K562 (cell line): ENCODE measurements around the gene ANKRD13A. TPM values are rescaled to one million over a fixed set of nuclear protein-coding genes. Genes with fewer than 3 reads are reported as not detected.

Experiments
- ADNP ChIP-seq: fragments of 200-800 bp; sonication (Bioruptor generic); IDR thresholded peaks from 2 replicates; pipeline ENCODE4 v1.6.1; 2016; ENCODE audit warnings: missing genetic modification characterization, missing compliant biosample characterization
- BRCA1 ChIP-seq, 2 experiments: fragments of 450-650 bp in 1 of 2; sonication (generic) in 1 of 2; formaldehyde crosslinking in 1 of 2; IDR thresholded peaks; 2 replicates each; pipeline versions ENCODE4 v1.5.0 to v1.6.1; 2017 to 2020; ENCODE audit warnings: mild to moderate bottlenecking in 1 of 2, missing genetic modification reagents in 1 of 2
- BRD4 ChIP-seq: fragments of 200-600 bp; sonication (generic); IDR thresholded peaks from 2 replicates; pipeline ENCODE4 v1.6.1; 2017; ENCODE audit warnings: inconsistent platforms
- CBFA2T3 ChIP-seq: fragments of 450-650 bp; IDR thresholded peaks from 2 replicates; pipeline ENCODE4 v1.6.1; 2017
- ELF4 ChIP-seq: fragments of 450-650 bp; formaldehyde crosslinking; IDR thresholded peaks from 2 replicates; pipeline ENCODE4 v1.4.0; 2022; ENCODE audit warnings: missing genetic modification characterization
- GABPA ChIP-seq: fragments of 200-800 bp; sonication (Bioruptor generic); conservative IDR thresholded peaks from 2 replicates; pipeline ENCODE4 v1.6.1; 2016; ENCODE audit warnings: low read depth, missing genetic modification characterization, missing compliant biosample characterization
- GABPB2 ChIP-seq: fragments of 250-450 bp; sonication (Bioruptor Pico); conservative IDR thresholded peaks from 2 replicates; pipeline ENCODE4 v1.5.1; 2021; ENCODE audit warnings: mild to moderate bottlenecking
- KAT2B ChIP-seq: IDR thresholded peaks from one replicate; pipeline ENCODE4 v1.6.1; 2012; ENCODE audit warnings: low read depth, mild to moderate bottlenecking, control low read depth, inconsistent platforms, low read length, moderate library complexity
- MEF2A ChIP-seq: IDR thresholded peaks from 2 replicates; pipeline ENCODE4 v1.6.1; 2011; ENCODE audit warnings: low read depth, mild to moderate bottlenecking, low read length, moderate library complexity; ENCODE audit not compliant: control insufficient read depth
- MTA1 ChIP-seq: fragments of 450-650 bp; IDR thresholded peaks from 2 replicates; pipeline ENCODE4 v1.6.1; 2017; ENCODE audit warnings: borderline replicate concordance
- MYC ChIP-seq, 2 experiments: fragments of 250-450 bp in 1 of 2; sonication (Bioruptor Pico) in 1 of 2; IDR thresholded peaks; 2 replicates each; pipeline versions ENCODE4 v1.5.1 to v1.6.1; 2012 to 2021; ENCODE audit warnings: low read depth in 2 of 2, borderline replicate concordance in 1 of 2, improper control_type of control experiment in 1 of 2, low read length in 1 of 2, mild to moderate bottlenecking in 1 of 2, moderate library complexity in 1 of 2
- NCOA2 ChIP-seq, 2 experiments: fragments of 450-650 bp; IDR thresholded peaks; 2 replicates each; pipeline ENCODE4 v1.6.1; 2018; ENCODE audit warnings: mild to moderate bottlenecking in 2 of 2, moderate library complexity in 1 of 2; ENCODE audit not compliant: partially characterized antibody in 2 of 2
- NFRKB ChIP-seq: fragments of 450-650 bp; IDR thresholded peaks from 2 replicates; pipeline ENCODE4 v1.6.1; 2016; ENCODE audit warnings: low read depth
- RAD51 ChIP-seq: fragments of 450-650 bp; IDR thresholded peaks from 2 replicates; pipeline ENCODE4 v1.7.1; 2016; ENCODE audit warnings: low read depth, mild to moderate bottlenecking, borderline replicate concordance
- SREBF1 ChIP-seq: fragments of 150-350 bp; IDR thresholded peaks from 2 replicates; pipeline ENCODE4 v1.6.1; 2014; ENCODE audit warnings: antibody characterized with exemption, low read depth, low read length, borderline replicate concordance
- TBP ChIP-seq: optimal IDR thresholded peaks from 2 replicates; pipeline ENCODE3; 2011; ENCODE audit warnings: low read depth, low read length, improper control_type of control experiment
- ZBED1 ChIP-seq: IDR thresholded peaks from 2 replicates; pipeline ENCODE4 v1.6.1; 2014
- ZFP36 ChIP-seq: fragments of 150-350 bp; IDR thresholded peaks from 2 replicates; pipeline ENCODE4 v1.6.1; 2018; ENCODE audit warnings: low read length, low read depth; ENCODE audit not compliant: partially characterized antibody
- ZNF165 ChIP-seq: fragments of 250-450 bp; sonication (Bioruptor Pico); IDR thresholded peaks from 2 replicates; pipeline ENCODE4 v1.4.0; 2020; ENCODE audit warnings: borderline replicate concordance
- ZNF699 ChIP-seq: fragments of 250-450 bp; sonication (Bioruptor Pico); IDR thresholded peaks from 2 replicates; pipeline ENCODE4 v1.8.0; 2021; ENCODE audit warnings: mild to moderate bottlenecking, moderate library complexity; ENCODE audit not compliant: insufficient replicate concordance
- polyA plus RNA-seq, 8 experiments: library from polyadenylated mRNA; depleted of rRNA in 4 of 8; stranded (reverse) in 5 of 8; unstranded in 3 of 8; fragments of >200 nt; fragmentation: Nextera tagmentation in 2 of 8; fragmentation: Illumina TruSeq in 1 of 8; extraction: Ambion mirVana in 2 of 8; extraction: Trizol in 1 of 8; gene quantifications; 2 replicates each; pipeline versions ENCODE4 v1.2.1 to v1.2.3, GENCODE V29; 2011 to 2014; ENCODE audit warnings: inconsistent platforms in 1 of 8, missing spikeins in 1 of 8
- total RNA-seq, 7 experiments: library from RNA; depleted of rRNA in 6 of 7; stranded (reverse); fragments of >200 nt in 6 of 7; fragmentation: Illumina TruSeq in 2 of 7; extraction: Trizol in 2 of 7; gene quantifications; 2 replicates each; pipeline versions ENCODE4 v1.2.1 to v1.2.3, GENCODE V29; 2011 to 2021; ENCODE audit warnings: low replicate concordance in 1 of 7
- TF ChIP-seq, protein P1 (sequence below): fragments of 450-650 bp; IDR thresholded peaks from 2 replicates; pipeline ENCODE4 v1.7.1; 2018; ENCODE audit warnings: mild to moderate bottlenecking, low read depth; ENCODE audit not compliant: partially characterized antibody
- TF ChIP-seq, protein P2 (sequence below): fragments of 250-450 bp; sonication (Bioruptor Pico); IDR thresholded peaks from 2 replicates; pipeline ENCODE4 v1.4.0; 2020; ENCODE audit warnings: borderline replicate concordance
- TF ChIP-seq, protein P3 (sequence below): fragments of 450-650 bp; IDR thresholded peaks from 2 replicates; pipeline ENCODE4 v1.6.1; 2016; ENCODE audit warnings: borderline replicate concordance

The ANKRD13A gene
- total and polyA plus RNA-seq, 9 of the 15 experiments (the other 6 are each of a cell fraction or from before 2014, with no cell fraction given), result 5.0 to 55.0 (median 41.5) TPM

DNA sequence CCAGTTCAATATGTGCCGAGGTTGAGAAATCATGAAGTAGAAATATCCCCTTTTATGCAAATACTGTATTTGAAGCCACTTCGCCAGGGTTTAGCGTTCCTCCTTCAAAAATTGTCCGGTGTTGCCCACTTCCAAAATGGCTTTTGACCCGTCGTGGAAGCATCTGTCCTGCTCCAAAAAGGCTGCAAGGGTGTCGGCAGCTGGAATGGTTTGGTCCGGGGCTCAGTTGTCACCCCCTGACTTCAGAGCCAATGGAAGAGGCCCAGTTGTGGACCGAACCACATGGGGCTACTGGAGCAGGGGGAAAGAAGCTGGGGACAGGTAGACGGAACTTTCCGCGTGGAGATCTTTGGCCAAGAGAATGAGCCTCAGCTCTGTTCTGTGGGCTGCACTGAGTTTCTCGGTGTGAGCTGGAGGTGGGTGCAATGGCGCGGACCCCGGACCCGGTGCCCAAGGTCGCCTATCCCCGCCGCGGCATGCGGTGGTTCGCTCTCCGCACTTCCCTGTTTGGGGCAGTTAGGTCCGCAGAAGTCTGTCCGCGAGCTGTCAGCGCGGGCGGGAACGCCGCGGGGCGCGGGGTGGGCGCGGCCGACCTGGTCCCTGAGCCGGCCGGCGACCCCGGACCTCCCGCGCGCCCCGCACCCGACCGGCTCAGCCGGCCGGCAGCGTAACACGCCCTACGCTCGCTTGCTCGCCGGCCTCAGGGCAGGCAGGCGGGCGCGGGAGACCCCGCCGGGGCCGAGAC lies at the start of gene ANKRD13A (continued):
- TF ChIP-seq ZNF165 (CRISPR knock-in tag), result no peak
- TF ChIP-seq ZNF699 (CRISPR knock-in tag), result no peak
- TF ChIP-seq GABPB2, result no peak
- TF ChIP-seq, protein P1, sequence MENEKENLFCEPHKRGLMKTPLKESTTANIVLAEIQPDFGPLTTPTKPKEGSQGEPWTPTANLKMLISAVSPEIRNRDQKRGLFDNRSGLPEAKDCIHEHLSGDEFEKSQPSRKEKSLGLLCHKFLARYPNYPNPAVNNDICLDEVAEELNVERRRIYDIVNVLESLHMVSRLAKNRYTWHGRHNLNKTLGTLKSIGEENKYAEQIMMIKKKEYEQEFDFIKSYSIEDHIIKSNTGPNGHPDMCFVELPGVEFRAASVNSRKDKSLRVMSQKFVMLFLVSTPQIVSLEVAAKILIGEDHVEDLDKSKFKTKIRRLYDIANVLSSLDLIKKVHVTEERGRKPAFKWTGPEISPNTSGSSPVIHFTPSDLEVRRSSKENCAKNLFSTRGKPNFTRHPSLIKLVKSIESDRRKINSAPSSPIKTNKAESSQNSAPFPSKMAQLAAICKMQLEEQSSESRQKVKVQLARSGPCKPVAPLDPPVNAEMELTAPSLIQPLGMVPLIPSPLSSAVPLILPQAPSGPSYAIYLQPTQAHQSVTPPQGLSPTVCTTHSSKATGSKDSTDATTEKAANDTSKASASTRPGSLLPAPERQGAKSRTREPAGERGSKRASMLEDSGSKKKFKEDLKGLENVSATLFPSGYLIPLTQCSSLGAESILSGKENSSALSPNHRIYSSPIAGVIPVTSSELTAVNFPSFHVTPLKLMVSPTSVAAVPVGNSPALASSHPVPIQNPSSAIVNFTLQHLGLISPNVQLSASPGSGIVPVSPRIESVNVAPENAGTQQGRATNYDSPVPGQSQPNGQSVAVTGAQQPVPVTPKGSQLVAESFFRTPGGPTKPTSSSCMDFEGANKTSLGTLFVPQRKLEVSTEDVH, result no peak
- no peak; the same call in 1 of the 2 replicates for TF ChIP-seq MEF2A
- no peak for TF ChIP-seq RAD51
- TF ChIP-seq ZFP36, result no peak
- no peak for TF ChIP-seq ADNP
- peak; percentile 86 for TF ChIP-seq TBP
- peak; percentile 98 for TF ChIP-seq SREBF1
- TF ChIP-seq CBFA2T3, result peak; percentile 37
- TF ChIP-seq NCOA2 (IDR thresholded peaks at IDR 0.05; ENCODE audit: partially characterized antibody in 2 of 2), result no peak
- peak; percentile 67 for TF ChIP-seq GABPA (tag)
- TF ChIP-seq KAT2B, result no peak
- TF ChIP-seq BRCA1 (IDR thresholded peaks at IDR 0.05), result no peak
- no peak for TF ChIP-seq BRCA1 (CRISPR knock-in tag; IDR thresholded peaks at IDR 0.05)
- TF ChIP-seq, protein P2, sequence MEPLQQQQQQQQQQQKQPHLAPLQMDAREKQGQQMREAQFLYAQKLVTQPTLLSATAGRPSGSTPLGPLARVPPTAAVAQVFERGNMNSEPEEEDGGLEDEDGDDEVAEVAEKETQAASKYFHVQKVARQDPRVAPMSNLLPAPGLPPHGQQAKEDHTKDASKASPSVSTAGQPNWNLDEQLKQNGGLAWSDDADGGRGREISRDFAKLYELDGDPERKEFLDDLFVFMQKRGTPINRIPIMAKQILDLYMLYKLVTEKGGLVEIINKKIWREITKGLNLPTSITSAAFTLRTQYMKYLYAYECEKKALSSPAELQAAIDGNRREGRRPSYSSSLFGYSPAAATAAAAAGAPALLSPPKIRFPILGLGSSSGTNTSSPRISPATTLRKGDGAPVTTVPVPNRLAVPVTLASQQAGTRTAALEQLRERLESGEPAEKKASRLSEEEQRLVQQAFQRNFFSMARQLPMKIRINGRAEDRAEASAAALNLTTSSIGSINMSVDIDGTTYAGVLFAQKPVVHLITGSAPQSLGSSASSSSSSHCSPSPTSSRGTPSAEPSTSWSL, result no peak
- no peak for TF ChIP-seq BRD4
- TF ChIP-seq ZBED1, result no peak
- TF ChIP-seq MTA1, result no peak; the same call in 1 of the 2 replicates
- TF ChIP-seq ELF4 (CRISPR knock-in tag), result peak; percentile 62; the same call in 1 of the 2 replicates
- TF ChIP-seq, protein P3, sequence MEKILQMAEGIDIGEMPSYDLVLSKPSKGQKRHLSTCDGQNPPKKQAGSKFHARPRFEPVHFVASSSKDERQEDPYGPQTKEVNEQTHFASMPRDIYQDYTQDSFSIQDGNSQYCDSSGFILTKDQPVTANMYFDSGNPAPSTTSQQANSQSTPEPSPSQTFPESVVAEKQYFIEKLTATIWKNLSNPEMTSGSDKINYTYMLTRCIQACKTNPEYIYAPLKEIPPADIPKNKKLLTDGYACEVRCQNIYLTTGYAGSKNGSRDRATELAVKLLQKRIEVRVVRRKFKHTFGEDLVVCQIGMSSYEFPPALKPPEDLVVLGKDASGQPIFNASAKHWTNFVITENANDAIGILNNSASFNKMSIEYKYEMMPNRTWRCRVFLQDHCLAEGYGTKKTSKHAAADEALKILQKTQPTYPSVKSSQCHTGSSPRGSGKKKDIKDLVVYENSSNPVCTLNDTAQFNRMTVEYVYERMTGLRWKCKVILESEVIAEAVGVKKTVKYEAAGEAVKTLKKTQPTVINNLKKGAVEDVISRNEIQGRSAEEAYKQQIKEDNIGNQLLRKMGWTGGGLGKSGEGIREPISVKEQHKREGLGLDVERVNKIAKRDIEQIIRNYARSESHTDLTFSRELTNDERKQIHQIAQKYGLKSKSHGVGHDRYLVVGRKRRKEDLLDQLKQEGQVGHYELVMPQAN, result no peak
- TF ChIP-seq MYC (IDR thresholded peaks at IDR 0.05; ENCODE audit: low read depth, low read length), result peak; percentile 39
- TF ChIP-seq MYC (CRISPR knock-in tag; IDR thresholded peaks at IDR 0.05; ENCODE audit: borderline replicate concordance, low read depth), result no peak
- TF ChIP-seq NFRKB, result peak; percentile 71
